ENCODE results near the gene NOVA1. TPM values are rescaled to one million over a fixed set of nuclear protein-coding genes. Genes with fewer than 3 reads are reported as not detected.

The NOVA1 gene
- total RNA-seq, 4 donors from 2014 or later, result 6.6 to 18.4 (median 8.3) TPM

DNA sequence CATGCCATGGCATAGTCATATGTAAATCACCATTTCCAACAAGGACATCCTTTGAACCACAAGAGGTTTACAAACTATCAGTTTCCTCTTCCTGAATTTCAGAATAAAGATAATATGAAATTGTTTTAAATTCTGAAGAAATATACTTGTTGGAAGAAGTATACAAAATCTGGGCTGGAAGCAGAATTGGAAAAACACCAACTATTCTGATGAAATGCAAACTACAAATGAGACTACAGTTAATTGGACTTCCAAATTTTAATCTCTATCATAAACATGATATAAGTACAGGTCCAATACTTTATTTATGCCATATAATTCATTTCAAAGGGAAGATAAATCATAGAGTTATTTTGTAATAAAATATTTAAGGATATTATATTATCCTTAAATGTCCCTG is 80.1 kb downstream of the NOVA1 start:
- Histone ChIP-seq H3K27me3 (no peaks in the 10 kb centered on the region), H3K9me3 (no peaks in the 10 kb centered on the region), H3K4me1 (no peaks in the 10 kb centered on the region), H3K27ac (no peak overlapping the region), H3K36me3 (no peaks in the 10 kb centered on the region), H3K4me3 (replicated peaks in 1 of 3) (no peak overlapping the region)
- DNase-seq, result no peak
- TF ChIP-seq POLR2A (IDR thresholded peaks at IDR 0.05), result no peak
- TF ChIP-seq, protein P1, sequence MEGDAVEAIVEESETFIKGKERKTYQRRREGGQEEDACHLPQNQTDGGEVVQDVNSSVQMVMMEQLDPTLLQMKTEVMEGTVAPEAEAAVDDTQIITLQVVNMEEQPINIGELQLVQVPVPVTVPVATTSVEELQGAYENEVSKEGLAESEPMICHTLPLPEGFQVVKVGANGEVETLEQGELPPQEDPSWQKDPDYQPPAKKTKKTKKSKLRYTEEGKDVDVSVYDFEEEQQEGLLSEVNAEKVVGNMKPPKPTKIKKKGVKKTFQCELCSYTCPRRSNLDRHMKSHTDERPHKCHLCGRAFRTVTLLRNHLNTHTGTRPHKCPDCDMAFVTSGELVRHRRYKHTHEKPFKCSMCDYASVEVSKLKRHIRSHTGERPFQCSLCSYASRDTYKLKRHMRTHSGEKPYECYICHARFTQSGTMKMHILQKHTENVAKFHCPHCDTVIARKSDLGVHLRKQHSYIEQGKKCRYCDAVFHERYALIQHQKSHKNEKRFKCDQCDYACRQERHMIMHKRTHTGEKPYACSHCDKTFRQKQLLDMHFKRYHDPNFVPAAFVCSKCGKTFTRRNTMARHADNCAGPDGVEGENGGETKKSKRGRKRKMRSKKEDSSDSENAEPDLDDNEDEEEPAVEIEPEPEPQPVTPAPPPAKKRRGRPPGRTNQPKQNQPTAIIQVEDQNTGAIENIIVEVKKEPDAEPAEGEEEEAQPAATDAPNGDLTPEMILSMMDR (IDR thresholded peaks at IDR 0.05), result no peak
- intact Hi-C loops (cut with DNase I), result no loop called here

DNA sequence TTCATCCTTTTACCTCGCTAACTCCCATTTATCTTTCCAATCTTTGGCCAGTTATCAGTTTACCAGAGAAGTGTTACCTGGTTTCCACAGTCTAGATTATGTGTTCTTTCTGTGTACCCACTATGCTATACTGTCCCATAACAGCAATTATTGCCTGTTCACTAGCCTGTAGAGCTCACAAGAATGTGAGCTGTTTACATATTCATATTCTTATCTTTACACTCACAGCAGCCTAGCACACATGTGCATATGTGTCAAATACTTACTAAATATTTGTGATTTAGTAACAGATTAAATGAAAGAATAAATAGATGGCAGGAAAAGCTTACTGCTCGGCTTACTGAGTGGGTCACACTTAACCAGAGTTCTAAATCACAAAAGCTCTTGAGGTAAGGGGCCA is 97.8 kb downstream of the NOVA1 start:
- H3K9me3 ChIP-seq, result no peaks in the 10 kb centered on the region
- no peak overlapping the region for H3K27ac ChIP-seq
- no peaks in the 10 kb centered on the region for H3K36me3 ChIP-seq
- intact Hi-C loops (cut with DNase I), result no loop called here
- no peak for DNase-seq
- no peaks in the 10 kb centered on the region for H3K4me1 ChIP-seq
- TF ChIP-seq, protein P1 (IDR thresholded peaks at IDR 0.05), result no peak
- TF ChIP-seq POLR2A (IDR thresholded peaks at IDR 0.05), result no peak
- WGBS, 2 donors, result 72 to 73% methylated on average over 2 of the region's 2 CpGs
- no peak overlapping the region for H3K4me3 ChIP-seq (replicated peaks in 1 of 3)
- H3K27me3 ChIP-seq, result no peaks in the 10 kb centered on the region

DNA sequence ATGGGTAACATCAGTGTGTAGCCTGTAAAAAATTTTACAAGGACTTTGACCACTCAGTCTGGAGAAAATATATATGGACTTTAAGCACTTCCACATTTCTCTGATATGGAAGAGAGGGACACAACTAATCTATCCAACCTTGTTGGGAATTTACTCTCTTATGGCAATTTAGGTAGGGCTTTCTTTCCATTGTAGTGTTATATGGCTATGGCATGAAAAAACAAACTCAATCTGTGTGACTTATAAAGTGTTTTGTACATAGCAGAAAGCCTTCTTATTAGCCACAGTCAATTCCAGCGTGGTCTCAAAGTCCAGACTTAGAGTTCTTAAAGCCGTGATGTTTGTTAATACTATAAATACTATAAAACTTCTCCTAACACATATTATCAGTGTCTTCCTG is 98.3 kb downstream of the NOVA1 start:
- no peak overlapping the region for H3K27ac ChIP-seq
- no peaks in the 10 kb centered on the region for H3K27me3 ChIP-seq
- no peaks in the 10 kb centered on the region for H3K4me1 ChIP-seq
- H3K9me3 ChIP-seq, result no peaks in the 10 kb centered on the region
- H3K4me3 ChIP-seq (replicated peaks in 1 of 3), result no peak overlapping the region
- TF ChIP-seq, protein P1 (IDR thresholded peaks at IDR 0.05), result no peak
- TF ChIP-seq POLR2A (IDR thresholded peaks at IDR 0.05), result no peak
- H3K36me3 ChIP-seq, result no peaks in the 10 kb centered on the region
- intact Hi-C loops (cut with DNase I), result no loop called here
- no peak for DNase-seq
- WGBS, 2 donors, result 88 to 94% methylated on average over 2 of the region's 2 CpGs

GRCh38 chr14:26486922-26487321 is 110.9 kb downstream of the NOVA1 start:
- Histone ChIP-seq H3K4me3 (replicated peaks in 1 of 3) (no peak overlapping the region), H3K27ac (no peak overlapping the region), H3K36me3 (no peaks in the 10 kb centered on the region), H3K9me3 (no peaks in the 10 kb centered on the region), H3K4me1 (no peaks in the 10 kb centered on the region), H3K27me3 (no peaks in the 10 kb centered on the region)
- no peak for DNase-seq
- intact Hi-C loops (cut with DNase I), result no loop called here
- TF ChIP-seq, protein P1 (IDR thresholded peaks at IDR 0.05), result no peak
- TF ChIP-seq POLR2A (IDR thresholded peaks at IDR 0.05), result no peak
- 94 to 95% methylated on average over 3 of the region's 3 CpGs for WGBS, 2 donors

DNA sequence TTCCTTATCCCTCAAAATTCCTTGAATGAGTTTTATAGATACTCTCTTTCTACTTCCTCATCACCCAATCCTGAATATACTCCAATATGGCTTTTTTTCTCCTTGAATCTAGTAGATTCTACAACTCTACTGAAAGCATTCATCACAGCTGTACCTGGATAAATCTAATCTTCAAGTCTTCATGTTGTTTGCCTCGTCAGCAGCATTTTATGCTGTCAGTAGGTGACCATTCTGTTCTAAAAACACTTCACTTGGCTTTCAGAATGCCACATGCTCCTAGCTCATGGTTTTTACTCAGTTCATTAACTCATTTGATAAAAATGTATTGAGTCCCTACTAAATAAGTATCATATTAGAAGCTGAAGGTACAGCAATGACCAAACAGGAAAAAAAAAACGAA is 113.3 kb downstream of the NOVA1 start:
- intact Hi-C loops (cut with DNase I), result no loop called here
- H3K4me3 ChIP-seq (replicated peaks in 1 of 3), result no peak overlapping the region

More for the DNA sequence above, 113.3 kb downstream of the NOVA1 start:
- Histone ChIP-seq H3K36me3 (no peaks in the 10 kb centered on the region), H3K9me3 (no peaks in the 10 kb centered on the region), H3K27ac (no peak overlapping the region), H3K27me3 (no peaks in the 10 kb centered on the region), H3K4me1 (no peaks in the 10 kb centered on the region)
- DNase-seq, result no peak
- WGBS, 2 donors, result 86 to 93% methylated on average over 2 of the region's 2 CpGs
- TF ChIP-seq, protein P1 (IDR thresholded peaks at IDR 0.05), result no peak
- TF ChIP-seq POLR2A (IDR thresholded peaks at IDR 0.05), result no peak
